Measurements from ENCODE around the gene BRS3. TPM values are rescaled to one million over a fixed set of nuclear protein-coding genes. Genes with fewer than 3 reads are reported as not detected.
"Not testable (repeated sequence)": the region's sequence is repeated elsewhere in the genome, so short reads cannot be mapped to it uniquely, and the experiment has no call there.

Gene BRS3
- under 1 TPM in 3 of 5 donors, not detected in 2; 0.06 to 0.08 (median 0.07) TPM for polyA plus RNA-seq (ENCODE audit: insufficient read depth in 1 of 5, insufficient read length in 5 of 5, low replicate concordance in 1 of 5)
- long read RNA-seq, donor 1, result 0 reads
- long read RNA-seq, donor 2, result 0 reads
- long read RNA-seq, donor 3, result 0 reads
- long read RNA-seq, donor 4, result 0 reads
- long read RNA-seq, donor 5, result 0 reads
- long read RNA-seq, donor 6, result 0 reads
- long read RNA-seq, donor 7, result 0 reads
- long read RNA-seq, donor 8, result 0 reads

- DNase-seq, result no peak
These were observed at the start of gene BRS3 for GRCh38 chrX:136487647-136488046. BRS3 (plus strand) TSS chrX:136487947; CDS start chrX:136488115, 168 bp downstream.

GRCh38 chrX:136438192-136438591, 49.6 kb upstream of the BRS3 start:
- no peak for DNase-seq

GRCh38 chrX:136445674-136446073, 42.1 kb upstream of the BRS3 start:
- not testable (repeated sequence) for DNase-seq

- DNase-seq, result no peak
These were observed 41.5 kb upstream of the BRS3 start for GRCh38 chrX:136446208-136446607.

GRCh38 chrX:136447308-136447707, 40.4 kb upstream of the BRS3 start:
- DNase-seq, result no peak

GRCh38 chrX:136447968-136448367, 39.8 kb upstream of the BRS3 start:
- no peak for DNase-seq

GRCh38 chrX:136450050-136450830, 37.5 kb upstream of the BRS3 start:
- DNase-seq, result no peak

- no peak for DNase-seq
These were observed 35.1 kb upstream of the BRS3 start for GRCh38 chrX:136452614-136453013.

GRCh38 chrX:136453114-136453513, 34.6 kb upstream of the BRS3 start:
- no peak for DNase-seq

- DNase-seq, result no peak
These were observed 34.0 kb upstream of the BRS3 start for GRCh38 chrX:136453771-136454170.

GRCh38 chrX:136456133-136456532, 31.6 kb upstream of the BRS3 start:
- no peak for DNase-seq

- DNase-seq, result no peak
These were observed 30.3 kb upstream of the BRS3 start for GRCh38 chrX:136457303-136457917.

GRCh38 chrX:136464589-136464988, 23.2 kb upstream of the BRS3 start:
- DNase-seq, result no peak

- no peak for DNase-seq
These were observed 20.4 kb upstream of the BRS3 start for GRCh38 chrX:136467303-136467702.

- no peak for DNase-seq
These were observed 19.2 kb upstream of the BRS3 start for GRCh38 chrX:136468391-136469103.

GRCh38 chrX:136473663-136474062, 14.1 kb upstream of the BRS3 start:
- no peak for DNase-seq

GRCh38 chrX:136475236-136475635, 12.5 kb upstream of the BRS3 start:
- peak in 1 of 2 donors; percentile 2 for DNase-seq

- DNase-seq, result no peak
These were observed 11.2 kb upstream of the BRS3 start for GRCh38 chrX:136476501-136476900.

GRCh38 chrX:136477026-136477425, 10.7 kb upstream of the BRS3 start:
- no peak for DNase-seq

- DNase-seq, result no peak
These were observed 7.4 kb upstream of the BRS3 start for GRCh38 chrX:136480383-136480782.

- no peak for DNase-seq
These were observed 959 bp downstream of the BRS3 start for GRCh38 chrX:136488706-136489105.

- DNase-seq, result no peak
These were observed 4.1 kb downstream of the BRS3 start for GRCh38 chrX:136491832-136492231.
